Measurements from ENCODE around the gene KAT2A. TPM values are rescaled to one million over a fixed set of nuclear protein-coding genes. Genes with fewer than 3 reads are reported as not detected.

KAT2A gene
- total and polyA plus RNA-seq, 4 donors = 18.8 to 56.8 (median 32.7) TPM

DNA sequence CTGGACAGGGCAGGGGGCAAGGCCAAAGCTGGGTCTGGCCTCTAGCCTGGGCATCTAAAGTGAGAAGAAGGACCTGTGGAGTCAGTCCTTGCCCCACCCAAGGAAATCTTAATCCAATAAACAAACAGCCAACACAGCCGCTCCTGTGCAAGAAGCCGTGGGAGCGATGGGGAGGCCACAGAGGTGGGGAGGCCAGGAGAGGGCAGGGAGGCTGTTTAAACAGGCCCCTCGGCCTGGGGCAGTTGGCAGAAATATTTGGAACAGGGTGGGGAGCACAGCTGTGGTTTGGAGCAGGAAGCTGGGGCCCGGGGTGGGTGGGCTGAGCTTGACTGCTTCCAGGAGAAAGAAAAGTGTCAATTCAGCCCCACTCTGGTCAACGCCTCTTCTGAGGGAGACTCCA lies 28.2 kb downstream of the KAT2A start:
- Histone ChIP-seq H3K36me3 (ENCODE audit: control insufficient read depth in 4 of 4, insufficient read depth in 4 of 4, low read length in 4 of 4) (no peaks in the 10 kb centered on the region), H3K4me3 (no peak overlapping the region), H3K9me3 (ENCODE audit: control insufficient read depth in 4 of 4, insufficient read depth in 3 of 4, low read length in 3 of 4) (no peaks in the 10 kb centered on the region), H3K27ac (ENCODE audit: low read depth in 1 of 2, low read length in 1 of 2) (no peak overlapping the region), H3K4me1 (ENCODE audit: control insufficient read depth in 5 of 5, insufficient read depth in 5 of 5, low read length in 5 of 5) (peaks cover 0 to 1% (median 0%) of the 10 kb centered on the region in 5 donors), H3K9ac (ENCODE audit: insufficient read depth in 1 of 2, low read length in 2 of 2) (no peak overlapping the region), H3K27me3 (ENCODE audit: control insufficient read depth in 3 of 3, insufficient read depth in 3 of 3, low read length in 2 of 3) (peaks cover 0 to 19% (median 10%) of the 10 kb centered on the region in 3 donors)
- ATAC-seq (ENCODE audit: insufficient read depth, low FRiP score) (no peak), DNase-seq (no peak)
- no peak for TF ChIP-seq CTCF (IDR thresholded peaks at IDR 0.05; ENCODE audit: control extremely low read depth, extremely low read depth)
- WGBS, 2 donors = 48 to 60% methylated on average over 6 of the region's 6 CpGs

- H3K27ac ChIP-seq (ENCODE audit: low read depth in 1 of 2, low read length in 1 of 2) = no peak overlapping the region
- no peak overlapping the region for H3K9ac ChIP-seq (ENCODE audit: insufficient read depth in 1 of 2, low read length in 2 of 2)
- H3K27me3 ChIP-seq (ENCODE audit: control insufficient read depth in 3 of 3, insufficient read depth in 3 of 3, low read length in 2 of 3) = peaks cover 0 to 4% (median 2%) of the 10 kb centered on the region in 3 donors
- no peak for ATAC-seq (ENCODE audit: insufficient read depth, low FRiP score)
- no peak overlapping the region for H3K4me3 ChIP-seq
- 86 to 91% methylated on average over 8 of the region's 8 CpGs for WGBS, 2 donors
- TF ChIP-seq CTCF (IDR thresholded peaks at IDR 0.05; ENCODE audit: control extremely low read depth, extremely low read depth) = no peak
- DNase-seq = no peak
- no peaks in the 10 kb centered on the region for H3K9me3 ChIP-seq (ENCODE audit: control insufficient read depth in 4 of 4, insufficient read depth in 3 of 4, low read length in 3 of 4)
- peaks cover 0 to 1% (median 0%) of the 10 kb centered on the region in 5 donors for H3K4me1 ChIP-seq (ENCODE audit: control insufficient read depth in 5 of 5, insufficient read depth in 5 of 5, low read length in 5 of 5)
- no peaks in the 10 kb centered on the region for H3K36me3 ChIP-seq (ENCODE audit: control insufficient read depth in 4 of 4, insufficient read depth in 4 of 4, low read length in 4 of 4)
Observed at GRCh38 chr17:42090964-42091790, 30.0 kb downstream of the KAT2A start.

DNA sequence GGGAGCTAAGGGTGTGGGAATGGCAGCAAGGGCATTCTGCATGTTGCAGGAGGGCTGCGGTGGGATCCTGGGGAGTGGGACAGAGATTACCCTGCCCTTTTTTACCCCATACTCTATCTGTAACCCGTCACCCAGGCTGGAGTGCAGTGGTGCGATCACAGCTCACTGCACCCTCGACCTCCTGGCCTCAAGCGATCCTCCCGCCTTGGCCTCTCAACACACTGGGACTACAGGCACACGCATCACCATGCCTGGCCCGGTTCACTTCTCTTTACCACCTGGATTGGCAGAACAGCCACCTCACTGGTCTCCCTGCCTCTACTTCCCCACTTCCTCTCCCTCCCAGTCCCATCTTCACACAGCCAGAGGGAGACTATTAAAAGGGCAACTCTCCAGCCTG lies 32.4 kb downstream of the KAT2A start:
- H3K27me3 ChIP-seq (ENCODE audit: control insufficient read depth in 3 of 3, insufficient read depth in 3 of 3, low read length in 2 of 3) = peaks cover 0 to 2% (median 0%) of the 10 kb centered on the region in 3 donors
- DNase-seq (no peak), ATAC-seq (ENCODE audit: insufficient read depth, low FRiP score) (no peak)
- no peak overlapping the region for H3K27ac ChIP-seq (ENCODE audit: low read depth in 1 of 2, low read length in 1 of 2)
- H3K4me1 ChIP-seq (ENCODE audit: control insufficient read depth in 5 of 5, insufficient read depth in 5 of 5, low read length in 5 of 5) = peaks cover 0 to 1% (median 0%) of the 10 kb centered on the region in 5 donors
- no peaks in the 10 kb centered on the region for H3K9me3 ChIP-seq (ENCODE audit: control insufficient read depth in 4 of 4, insufficient read depth in 3 of 4, low read length in 3 of 4)
- TF ChIP-seq CTCF (IDR thresholded peaks at IDR 0.05; ENCODE audit: control extremely low read depth, extremely low read depth) = no peak
- no peaks in the 10 kb centered on the region for H3K36me3 ChIP-seq (ENCODE audit: control insufficient read depth in 4 of 4, insufficient read depth in 4 of 4, low read length in 4 of 4)
- WGBS, 2 donors = 88 to 93% methylated on average over 8 of the region's 8 CpGs
- H3K4me3 ChIP-seq = no peak overlapping the region
- H3K9ac ChIP-seq (ENCODE audit: insufficient read depth in 1 of 2, low read length in 2 of 2) = no peak overlapping the region

Measured in lung (tissue), 12 donors.